Measurements from ENCODE around the gene PLEKHG5.

DNA sequence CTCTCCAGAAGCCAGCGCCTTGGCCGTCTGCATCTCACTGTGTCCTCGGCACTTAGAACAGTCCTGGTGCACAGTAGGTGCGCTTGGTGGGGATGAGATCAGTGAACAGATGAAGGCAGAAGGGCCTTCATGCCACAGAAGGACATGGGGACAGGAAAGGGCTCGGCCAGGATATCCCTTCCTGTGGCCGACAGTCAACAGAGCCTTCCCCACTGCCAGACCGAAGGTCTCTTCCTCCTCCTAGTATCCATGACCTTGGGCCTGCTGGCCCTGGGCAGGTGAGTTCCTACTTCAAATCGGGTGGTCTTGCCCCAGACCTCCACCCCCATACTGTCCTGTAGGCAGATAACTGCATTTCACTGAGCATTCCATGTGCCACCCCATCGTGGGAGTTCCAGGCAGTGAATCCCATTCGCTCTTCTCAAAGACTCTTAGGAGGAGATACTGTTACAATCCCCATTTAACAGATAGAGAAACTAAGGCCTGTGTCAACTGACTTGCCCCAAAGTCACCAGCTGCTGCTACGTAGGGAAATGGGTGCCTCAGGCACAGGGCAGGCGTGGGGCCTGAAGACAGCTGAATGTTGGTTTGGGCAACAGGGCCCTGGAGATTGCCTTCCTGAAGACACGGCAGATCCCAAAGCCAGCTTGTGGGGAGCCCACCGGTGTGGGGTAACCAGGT lies 3.5 kb downstream of the PLEKHG5 start:
- TF ChIP-seq CTCF (IDR thresholded peaks at IDR 0.05) (no peak), POLR2A (IDR thresholded peaks at IDR 0.05) (no peak)

All from heart left ventricle (tissue), 13 donors.